Medulla oblongata (tissue), 1 donor: ENCODE measurements around the gene CCT8L2.
"Not testable (repeated sequence)": the region's sequence is repeated elsewhere in the genome, so short reads cannot be mapped to it uniquely, and the experiment has no call there.

Source experiments
- DNase-seq: peaks from one replicate; pipeline ENCODE4 v3.0.0-alpha.2; 2015; ENCODE audit errors: extremely low spot score

The CCT8L2 gene

DNA sequence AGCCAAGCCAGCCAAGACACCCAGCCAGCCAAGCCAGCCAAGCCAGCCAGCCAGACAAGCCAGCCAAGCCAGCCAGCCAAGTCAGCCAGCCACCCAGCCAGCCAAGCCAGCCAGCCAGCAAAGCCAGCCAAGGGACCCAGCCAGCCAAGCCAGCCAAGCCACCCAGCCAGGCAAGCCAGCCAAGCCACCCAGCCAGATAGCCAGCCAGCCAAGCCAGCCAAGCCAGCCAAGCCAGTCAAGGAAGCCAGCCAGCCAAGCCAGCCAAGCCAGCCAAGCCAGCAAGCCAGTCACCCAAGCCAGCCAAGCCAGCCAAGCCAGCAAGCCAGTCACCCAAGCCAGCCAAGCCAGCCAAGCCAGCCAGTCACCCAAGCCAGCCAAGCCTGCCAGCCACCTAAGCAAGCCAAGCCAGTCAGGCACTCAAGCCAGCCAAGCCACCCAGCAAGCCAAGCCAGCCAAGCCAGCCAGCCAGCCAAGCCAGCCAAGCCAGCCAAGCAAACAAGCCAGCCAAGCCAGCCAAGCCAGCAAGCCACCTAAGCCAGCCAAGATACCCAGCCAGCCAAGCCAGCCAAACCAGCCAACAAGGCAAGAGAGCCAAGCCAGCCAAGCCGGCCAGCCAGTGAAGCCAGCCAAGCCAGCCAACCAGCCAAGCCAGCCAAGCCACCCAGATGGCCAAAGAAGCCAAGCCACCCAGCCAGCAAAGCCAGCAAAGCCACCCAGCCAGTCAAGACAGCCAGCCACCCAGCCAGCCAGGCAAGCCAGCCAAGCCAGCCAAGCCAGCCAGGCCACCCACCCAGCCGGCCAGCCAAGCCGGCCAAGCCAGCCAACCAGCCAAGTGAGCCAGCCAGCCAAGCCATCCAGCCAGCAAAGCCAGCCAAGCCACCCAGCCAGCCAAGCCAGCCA, 33.3 kb downstream of the CCT8L2 start:
- DNase-seq: no peak

DNA sequence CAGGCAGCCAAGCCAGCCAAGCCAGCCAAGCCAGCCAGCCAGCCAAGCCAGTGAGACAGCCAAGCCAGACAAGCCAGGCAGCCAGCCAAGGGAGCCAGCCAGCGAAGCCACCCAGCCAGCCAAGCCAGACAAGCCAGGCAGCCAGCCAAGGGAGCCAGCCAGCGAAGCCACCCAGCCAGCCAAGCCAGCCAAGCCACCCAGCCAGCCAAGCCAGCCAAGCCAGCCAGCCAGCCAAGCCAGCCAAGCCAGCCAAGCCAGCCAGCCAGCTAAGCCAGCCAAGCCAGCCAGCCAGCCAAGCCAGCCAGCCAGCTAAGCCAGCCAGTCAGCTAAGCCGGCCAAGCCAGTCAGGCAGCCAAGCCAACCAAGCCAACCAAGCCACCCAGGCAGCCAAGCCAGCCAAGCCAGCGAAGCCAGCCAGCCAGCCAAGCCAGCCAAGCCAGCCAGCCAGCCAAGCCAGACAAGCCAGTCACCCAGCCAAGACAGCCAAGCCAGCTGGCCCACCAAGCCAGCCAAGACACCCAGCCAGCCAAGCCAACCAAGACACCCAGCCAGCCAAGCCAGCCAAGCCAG, 34.1 kb downstream of the CCT8L2 start:
- not testable (repeated sequence) for DNase-seq

DNA sequence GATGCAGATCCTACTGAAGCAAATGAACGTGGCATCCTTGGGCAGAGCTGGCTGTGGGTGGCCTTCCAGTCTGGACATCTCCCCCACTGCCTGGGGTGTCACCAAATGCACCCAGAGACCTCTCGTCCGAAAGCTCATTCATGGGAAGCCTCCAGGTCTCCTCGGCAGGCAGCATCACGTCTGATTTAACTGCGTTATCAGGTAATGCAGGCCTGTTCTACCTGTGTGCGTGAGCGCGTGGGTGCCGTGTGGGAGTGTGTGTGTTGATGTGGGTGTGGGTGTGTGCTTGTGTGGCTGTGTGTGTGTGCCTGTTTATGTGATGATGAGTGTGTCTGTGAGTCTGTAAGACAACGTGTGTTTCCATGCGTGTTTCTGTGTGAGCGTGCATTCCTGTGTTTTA, 35.1 kb downstream of the CCT8L2 start:
- not testable (repeated sequence) for DNase-seq

DNA sequence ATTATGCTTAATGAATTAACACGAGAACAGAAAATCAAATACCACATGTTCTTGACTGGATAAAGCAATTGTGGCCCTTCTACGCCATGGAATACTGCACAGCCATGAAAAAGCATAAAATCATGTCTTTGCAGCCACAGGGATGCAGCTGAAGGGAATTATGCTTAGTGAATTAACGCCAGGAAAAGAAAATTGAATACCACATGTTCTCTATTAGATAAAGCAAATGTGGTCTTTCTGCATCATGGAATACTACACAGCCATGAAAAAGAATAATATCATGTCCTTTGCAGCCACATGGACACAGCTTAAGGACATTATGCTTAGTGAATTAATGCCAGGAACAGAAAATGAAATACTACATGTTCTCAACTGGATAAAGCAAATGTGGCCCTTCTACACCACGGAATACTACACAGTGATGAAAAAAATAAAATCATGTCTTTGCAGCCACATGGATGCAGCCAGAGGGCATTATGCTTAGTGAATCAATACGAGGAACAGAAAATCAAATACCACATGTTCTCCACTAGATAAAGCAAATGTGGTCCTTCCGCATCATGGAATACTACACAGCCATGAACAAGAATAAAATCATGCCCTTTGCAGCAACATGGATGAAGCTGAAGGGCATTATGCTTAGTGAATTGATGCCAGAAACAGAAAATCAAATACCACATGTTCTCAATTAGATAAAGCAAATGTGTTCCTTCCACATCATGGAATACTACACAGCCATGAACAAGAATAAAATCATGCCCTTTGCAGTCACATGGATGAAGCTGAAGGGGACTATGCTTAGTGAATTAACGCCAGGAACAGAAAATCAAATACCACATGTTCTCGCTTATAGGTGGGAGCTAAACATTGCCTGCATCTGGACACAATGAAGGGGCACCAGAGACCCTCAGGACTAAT, 37.3 kb downstream of the CCT8L2 start:
- DNase-seq: not testable (repeated sequence)

DNA sequence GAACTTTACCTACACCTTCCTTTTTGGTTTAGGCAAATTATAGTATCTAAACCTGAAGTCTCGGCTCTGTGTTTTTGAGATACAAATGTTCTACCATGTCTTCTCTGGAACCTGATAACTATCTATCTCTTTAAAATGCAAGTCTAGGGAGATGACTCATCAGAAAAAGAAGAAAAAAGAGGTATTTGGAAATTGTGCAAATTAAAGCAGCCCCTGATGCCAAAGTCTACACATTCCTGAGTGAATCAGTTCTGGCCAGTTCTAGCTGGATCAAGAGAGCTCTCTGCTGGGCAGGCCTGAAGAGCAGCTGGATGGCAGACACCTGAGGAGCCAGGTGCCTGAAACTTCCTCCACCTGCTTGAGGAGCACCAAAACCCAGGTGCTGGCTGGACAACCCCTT, 49.3 kb downstream of the CCT8L2 start:
- DNase-seq: not testable (repeated sequence)
